ENCODE measurements around the gene AUP1. TPM values are rescaled to one million over a fixed set of nuclear protein-coding genes. Genes with fewer than 3 reads are reported as not detected.

Gene AUP1
- total and polyA plus RNA-seq, 10 of the 15 experiments (the other 5 are each of a cell fraction or from before 2014, with no cell fraction given): 39.1 to 215 (median 138) TPM

GRCh38 chr2:74482801-74483674 is 46.5 kb downstream of the AUP1 start, which contains the start of the genes CCDC142 and TTC31 (continued):
- TF ChIP-seq IRF5 (IDR thresholded peaks at IDR 0.05; ENCODE audit: borderline replicate concordance): no peak
- TF ChIP-seq BHLHE40 (IDR thresholded peaks at IDR 0.05; ENCODE audit: borderline replicate concordance in 1 of 2, low read depth in 2 of 2, low read length in 1 of 2): no peak; a peak in 1 of 4 replicates
- no peak for TF ChIP-seq BRCA1 (IDR thresholded peaks at IDR 0.05; ENCODE audit: low read depth, low read length)
- TF ChIP-seq CREB1 (IDR thresholded peaks at IDR 0.05; ENCODE audit: low read depth): peak; percentile 67
- TF ChIP-seq E2F8 (IDR thresholded peaks at IDR 0.05; ENCODE audit: low read depth, partially characterized antibody): peak; percentile 54
- no peak for TF ChIP-seq ESRRA (IDR thresholded peaks at IDR 0.05; ENCODE audit: low read length)
- TF ChIP-seq WRNIP1 (IDR thresholded peaks at IDR 0.05; ENCODE audit: borderline replicate concordance, low read depth, low read length): no peak
- peak; percentile 96 for TF ChIP-seq ZBTB40 (IDR thresholded peaks at IDR 0.05; ENCODE audit: borderline replicate concordance)
- no peak for TF ChIP-seq EZH2 (IDR thresholded peaks at IDR 0.05; ENCODE audit: borderline replicate concordance, control insufficient read depth, low read depth, low read length)
- no peak for TF ChIP-seq SMAD1 (IDR thresholded peaks at IDR 0.05; ENCODE audit: low read depth, partially characterized antibody)
- TF ChIP-seq RAD51 (IDR thresholded peaks at IDR 0.05): no peak
- no peak for TF ChIP-seq ZBTB4 (CRISPR knock-in tag; IDR thresholded peaks at IDR 0.05)
- 0 out of 2 replicates have a peak, but pooled peaks have one; percentile 27 for TF ChIP-seq TCF3 (IDR thresholded peaks at IDR 0.05; ENCODE audit: borderline replicate concordance, insufficient read depth, low read depth, low read length)

Measured in GM12878 (cell line).